ENCODE results near the gene LENEP.

The LENEP gene

DNA sequence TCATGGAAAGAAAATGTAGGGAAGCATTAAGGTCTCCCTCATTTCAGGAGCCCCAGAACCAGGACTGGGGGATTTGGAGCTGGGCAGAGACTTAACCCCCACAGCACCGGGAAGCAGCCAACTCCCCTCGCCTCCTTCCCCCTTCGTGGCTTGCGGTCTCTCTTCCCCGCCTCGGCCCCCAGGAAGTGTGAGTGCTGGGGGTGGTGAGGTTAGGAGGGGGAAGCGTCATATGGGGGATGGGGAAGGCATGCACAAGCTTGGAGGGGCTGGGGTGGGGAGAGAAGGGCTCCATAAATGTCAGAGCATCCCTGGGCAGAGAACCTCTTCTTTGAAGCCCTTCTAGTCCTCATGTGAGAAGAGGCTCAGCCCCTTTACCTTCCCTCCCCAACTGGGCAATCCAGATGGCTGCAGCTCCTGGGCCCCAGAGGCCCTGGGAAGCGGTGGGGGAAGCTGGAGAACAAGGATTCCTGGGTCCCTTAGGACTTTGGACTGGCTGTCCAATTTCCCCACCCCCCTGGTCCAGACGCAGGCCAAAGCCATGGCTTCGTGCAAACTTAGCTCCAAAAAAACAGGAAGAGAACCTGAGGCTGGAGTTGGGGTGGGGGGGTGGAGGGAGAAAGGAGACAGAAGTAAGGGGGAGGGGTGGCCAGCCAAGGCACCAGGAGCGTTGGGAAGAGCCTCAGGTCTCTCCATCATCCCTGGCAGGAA is 17.0 kb downstream of the LENEP start:
- DNase-seq (ENCODE audit: low spot score) (no peak), FAIRE-seq (no peak)

DNA sequence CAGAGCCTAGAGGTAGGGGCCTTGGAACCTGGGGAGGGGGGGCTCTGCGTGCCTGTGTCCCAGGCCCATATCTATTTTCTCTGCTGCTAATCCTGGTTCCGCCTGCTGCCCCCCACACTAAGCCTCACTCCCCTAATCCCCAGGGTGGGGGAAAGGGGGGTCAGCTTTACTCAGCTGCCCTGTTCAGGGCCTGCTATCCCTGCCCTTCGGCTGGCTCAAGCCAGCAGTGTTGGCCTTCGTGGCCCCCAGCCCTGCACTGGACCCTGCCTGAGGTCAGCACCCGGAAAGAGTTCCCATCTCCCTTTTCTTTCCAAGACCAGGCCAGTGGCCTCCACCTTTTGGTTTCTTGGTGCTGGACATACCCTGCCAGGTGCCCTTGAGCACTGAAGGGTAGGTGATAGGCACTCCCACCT is 17.6 kb downstream of the LENEP start:
- no peak for DNase-seq (ENCODE audit: low spot score)
- no peak for FAIRE-seq

DNA sequence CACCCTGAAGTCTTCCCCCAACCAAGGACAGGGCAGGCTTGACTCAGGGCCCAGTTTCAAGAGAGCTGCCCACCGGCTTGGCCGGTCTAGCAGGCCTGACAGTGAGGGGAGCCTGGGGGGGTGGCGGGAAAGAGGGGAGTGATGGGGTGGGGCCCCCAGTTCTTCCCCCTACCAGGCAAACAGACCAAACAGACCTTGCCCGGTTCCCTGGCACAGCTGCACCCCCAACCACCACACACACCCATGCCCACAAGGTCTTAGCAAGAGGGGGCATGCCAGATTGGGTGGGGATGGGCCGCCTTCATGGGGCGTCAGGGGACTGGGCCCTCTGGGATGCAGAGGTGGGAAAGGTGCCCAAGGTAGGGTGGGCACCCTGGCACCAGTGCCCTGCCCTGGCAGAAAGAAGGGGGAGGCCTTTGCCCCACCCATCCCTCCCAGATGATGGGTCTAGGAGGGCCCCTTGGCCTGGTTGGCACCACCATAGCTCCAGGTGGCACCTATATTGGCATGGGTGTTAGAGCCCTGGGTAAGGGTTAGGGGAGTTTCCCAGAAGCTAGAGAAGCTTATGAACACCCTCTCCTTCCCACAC is 18.1 kb downstream of the LENEP start:
- DNase-seq (ENCODE audit: low spot score) (no peak), FAIRE-seq (no peak)

DNA sequence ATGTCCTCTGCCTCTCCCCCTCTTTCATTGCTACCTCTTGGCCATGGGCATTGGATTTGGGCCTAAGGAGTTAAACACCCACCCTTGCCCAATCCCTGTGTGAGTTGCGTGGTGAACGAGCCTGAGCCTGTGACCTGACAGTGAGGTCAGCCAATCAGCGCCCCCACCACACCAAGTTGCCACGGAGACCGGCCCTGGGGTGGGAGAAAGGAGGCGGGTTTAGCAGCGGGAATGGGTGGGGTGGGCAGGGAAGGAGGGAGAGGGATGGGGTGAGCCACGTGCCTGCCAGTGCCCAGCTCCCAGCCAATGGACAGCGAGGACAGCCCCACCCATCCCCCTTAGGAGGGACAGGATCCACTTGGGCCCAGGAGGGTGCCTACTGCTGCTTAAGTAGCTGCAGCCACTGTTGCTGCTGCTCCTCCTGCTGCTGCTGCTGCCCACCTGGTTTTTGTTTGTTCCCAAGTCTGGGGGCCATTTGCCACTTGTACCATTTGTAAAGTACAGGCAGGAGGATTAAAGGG is 18.7 kb downstream of the LENEP start:
- FAIRE-seq (no peak), DNase-seq (ENCODE audit: low spot score) (no peak)

DNA sequence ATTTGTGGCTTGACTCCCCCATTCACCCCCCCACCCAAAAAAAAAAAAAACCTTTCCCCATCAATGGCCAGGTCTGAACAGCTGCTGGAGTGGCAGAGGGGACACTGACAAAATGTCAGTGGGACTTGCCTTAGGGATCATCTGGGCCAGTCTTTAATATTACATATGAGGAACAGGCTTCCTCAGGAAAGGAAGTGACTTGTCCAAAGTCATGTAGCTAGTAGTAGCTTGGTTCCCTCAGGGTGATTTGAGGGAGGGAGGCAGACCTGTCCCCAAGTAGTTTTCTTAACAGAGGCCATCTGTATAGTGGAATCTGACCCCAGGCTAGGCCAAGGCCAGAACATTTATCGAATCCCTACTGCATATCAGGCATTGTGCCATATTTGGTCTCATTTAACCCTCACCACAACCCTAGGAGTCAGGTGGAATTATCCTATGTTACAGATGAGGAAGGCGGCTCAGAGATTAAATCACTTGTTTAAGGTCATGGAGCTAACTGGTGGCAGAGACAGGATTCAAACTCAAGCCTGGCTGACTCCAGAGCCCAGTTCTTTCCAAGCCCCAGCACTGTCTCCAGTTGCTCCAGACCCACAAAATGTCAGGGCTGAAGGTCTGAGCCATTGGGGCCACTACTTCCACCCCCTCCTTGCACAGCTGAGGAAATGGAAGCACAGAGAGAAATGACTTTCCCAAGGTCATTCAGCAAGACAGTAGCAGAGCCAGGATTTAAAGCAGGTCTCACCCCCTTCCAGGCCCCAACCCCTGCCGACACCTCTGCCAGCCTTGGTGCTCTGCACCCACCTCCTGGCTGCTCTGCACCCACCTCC is 19.6 kb downstream of the LENEP start:
- FAIRE-seq, result no peak
- DNase-seq (ENCODE audit: low spot score), result no peak

DNA sequence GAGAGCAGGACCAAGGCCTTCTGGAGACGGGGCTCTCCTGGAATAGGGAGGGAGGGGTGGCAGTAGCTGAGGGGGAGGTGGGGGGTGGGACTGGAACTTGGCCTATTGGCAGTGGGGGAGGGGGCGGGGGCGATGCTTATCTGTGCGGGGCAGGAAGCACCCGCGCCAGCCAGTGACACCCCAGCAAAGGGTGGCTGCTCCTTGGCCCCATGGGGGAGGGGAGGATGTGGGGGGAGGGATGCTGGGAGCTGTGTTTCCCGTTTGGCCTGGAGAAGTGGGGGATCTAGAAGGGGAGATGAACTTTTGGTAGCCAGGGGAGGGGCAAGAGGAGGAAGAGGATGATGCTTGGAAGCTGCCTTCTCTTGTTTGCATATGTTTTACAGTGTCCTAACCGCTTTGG is 20.2 kb downstream of the LENEP start:
- no peak for FAIRE-seq
- DNase-seq (ENCODE audit: low spot score), result no peak

DNA sequence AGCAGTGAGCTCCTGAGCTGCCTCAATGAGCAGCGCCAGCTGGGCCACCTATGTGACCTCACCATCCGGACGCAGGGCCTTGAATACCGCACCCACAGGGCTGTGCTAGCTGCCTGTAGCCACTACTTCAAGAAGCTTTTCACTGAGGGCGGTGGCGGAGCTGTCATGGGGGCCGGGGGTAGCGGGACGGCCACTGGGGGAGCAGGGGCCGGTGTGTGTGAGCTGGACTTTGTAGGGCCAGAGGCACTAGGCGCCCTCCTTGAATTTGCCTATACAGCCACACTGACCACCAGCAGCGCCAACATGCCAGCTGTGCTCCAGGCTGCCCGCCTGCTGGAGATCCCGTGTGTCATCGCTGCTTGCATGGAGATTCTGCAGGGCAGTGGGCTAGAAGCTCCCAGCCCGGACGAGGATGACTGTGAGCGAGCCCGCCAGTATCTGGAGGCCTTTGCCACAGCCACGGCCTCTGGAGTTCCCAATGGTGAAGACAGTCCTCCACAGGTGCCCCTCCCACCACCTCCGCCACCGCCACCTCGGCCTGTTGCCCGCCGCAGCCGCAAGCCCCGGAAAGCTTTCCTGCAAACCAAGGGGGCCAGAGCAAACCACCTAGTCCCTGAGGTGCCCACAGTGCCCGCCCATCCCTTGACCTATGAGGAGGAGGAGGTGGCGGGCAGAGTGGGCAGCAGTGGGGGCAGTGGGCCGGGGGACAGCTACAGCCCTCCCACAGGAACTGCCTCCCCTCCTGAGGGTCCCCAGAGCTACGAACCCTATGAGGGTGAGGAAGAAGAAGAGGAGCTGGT is 21.5 kb downstream of the LENEP start:
- DNase-seq (ENCODE audit: low spot score) (no peak), FAIRE-seq (no peak)

DNA sequence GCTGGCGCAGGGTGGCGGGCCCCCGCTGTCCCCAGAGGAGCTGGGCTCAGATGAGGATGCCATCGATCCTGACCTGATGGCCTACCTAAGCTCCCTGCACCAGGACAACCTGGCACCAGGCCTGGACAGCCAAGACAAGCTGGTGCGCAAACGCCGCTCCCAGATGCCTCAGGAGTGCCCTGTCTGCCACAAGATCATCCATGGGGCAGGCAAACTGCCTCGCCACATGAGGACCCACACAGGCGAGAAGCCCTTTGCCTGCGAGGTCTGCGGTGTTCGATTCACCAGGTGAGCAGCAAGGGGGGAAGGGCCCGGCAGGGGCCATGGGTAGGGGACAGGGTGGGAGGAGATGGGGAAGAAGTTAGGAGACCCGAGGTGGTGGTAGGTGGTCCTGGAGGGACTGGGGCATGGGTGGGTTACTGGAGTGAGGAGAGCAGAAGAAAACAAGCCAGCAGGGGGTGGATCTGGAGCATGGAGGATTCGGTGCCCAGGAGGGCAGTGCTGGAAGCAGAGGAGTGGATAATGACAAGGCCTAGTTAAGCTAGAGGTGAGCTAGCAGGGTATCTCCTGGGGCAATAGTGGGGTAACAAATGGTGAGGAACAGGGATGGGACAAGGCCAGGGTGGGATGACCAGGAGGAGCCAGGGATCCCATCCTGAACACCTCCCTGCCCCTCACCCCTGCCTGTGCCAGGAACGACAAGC is 22.3 kb downstream of the LENEP start:
- no peak for FAIRE-seq
- DNase-seq (ENCODE audit: low spot score), result no peak

DNA sequence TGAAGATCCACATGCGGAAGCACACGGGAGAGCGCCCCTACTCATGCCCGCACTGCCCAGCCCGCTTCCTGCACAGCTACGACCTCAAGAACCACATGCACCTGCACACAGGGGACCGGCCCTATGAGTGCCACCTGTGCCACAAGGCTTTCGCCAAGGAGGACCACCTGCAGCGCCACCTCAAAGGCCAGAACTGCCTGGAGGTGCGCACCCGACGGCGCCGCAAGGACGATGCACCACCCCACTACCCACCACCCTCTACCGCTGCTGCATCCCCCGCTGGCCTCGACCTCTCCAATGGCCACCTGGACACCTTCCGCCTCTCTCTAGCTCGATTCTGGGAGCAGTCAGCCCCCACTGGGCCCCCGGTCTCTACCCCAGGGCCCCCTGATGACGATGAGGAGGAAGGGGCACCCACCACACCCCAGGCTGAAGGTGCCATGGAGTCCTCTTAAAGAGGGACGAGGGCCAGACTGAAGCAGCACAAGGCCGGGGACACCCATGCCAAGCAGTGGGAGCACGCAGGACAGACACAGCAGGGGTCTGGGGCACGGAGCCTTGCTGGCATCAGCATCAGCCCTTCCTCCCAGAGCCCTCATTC is 22.9 kb downstream of the LENEP start:
- no peak for FAIRE-seq
- DNase-seq (ENCODE audit: low spot score), result no peak

DNA sequence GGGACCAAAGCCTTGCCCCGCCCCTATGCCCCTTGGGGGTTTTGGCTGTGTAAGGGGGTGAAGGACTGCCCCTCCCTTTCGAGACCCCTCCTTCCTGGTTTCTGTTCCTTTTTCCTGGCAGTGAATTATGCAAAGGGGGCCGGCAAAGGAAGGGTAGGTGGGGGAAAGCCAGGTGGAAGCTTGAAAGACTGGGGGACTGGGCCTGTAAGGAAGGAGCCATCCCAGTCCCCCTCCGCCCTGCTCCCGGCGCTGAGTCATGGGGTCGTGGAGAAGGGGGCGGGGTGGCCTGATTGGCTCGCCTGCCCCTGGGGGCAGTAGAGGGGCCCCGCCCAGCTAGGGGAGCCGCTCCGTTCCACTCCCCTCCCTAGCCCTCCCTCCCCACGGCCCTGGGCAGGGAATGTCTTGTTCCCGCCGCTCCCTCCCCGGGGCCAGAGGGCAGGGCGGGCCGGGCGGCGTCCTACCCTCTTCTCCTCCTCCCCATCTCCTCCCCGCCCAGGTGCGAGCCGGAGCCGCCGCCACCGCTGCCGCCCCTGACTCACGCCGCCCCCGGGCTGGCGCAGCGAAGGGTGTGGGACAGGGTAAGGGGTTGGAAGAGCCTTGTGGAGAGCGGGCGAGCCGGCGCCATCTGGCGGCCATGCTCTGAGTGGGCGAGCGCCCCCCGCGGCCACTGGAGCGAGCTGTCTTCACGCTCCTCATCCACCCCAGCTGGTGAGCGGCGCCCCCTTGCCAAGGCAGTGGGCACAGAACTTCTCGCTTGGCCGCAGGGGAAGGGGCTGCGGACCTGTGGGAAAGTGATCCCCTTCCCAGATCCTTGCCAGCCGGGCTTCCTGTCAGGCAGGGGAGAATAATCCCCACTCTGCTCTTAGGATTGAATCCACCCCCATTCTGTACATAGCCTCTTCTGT is 23.9 kb downstream of the LENEP start:
- peak; percentile 92 for DNase-seq (ENCODE audit: low spot score)
- peak; percentile 92 for FAIRE-seq

DNA sequence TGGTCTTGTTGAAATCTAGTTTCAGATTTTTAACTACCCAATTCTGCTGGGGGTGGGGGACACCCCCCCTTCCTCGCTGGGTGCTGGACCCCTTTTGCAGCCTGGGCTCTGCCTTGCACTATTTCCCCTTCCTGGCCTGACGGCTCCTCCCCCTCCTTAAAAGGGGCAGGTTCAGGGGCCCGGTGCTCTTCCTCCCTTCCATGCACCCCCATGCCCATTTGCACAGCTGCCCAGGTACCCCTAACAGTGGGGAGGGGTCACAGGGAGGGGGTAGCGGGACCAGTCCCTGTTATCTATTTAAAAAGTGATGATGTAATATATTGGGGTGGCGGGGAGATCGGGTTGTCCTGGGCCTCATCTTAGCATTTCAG is 24.5 kb downstream of the LENEP start:
- DNase-seq (ENCODE audit: low spot score), result no peak
- no peak for FAIRE-seq

DNA sequence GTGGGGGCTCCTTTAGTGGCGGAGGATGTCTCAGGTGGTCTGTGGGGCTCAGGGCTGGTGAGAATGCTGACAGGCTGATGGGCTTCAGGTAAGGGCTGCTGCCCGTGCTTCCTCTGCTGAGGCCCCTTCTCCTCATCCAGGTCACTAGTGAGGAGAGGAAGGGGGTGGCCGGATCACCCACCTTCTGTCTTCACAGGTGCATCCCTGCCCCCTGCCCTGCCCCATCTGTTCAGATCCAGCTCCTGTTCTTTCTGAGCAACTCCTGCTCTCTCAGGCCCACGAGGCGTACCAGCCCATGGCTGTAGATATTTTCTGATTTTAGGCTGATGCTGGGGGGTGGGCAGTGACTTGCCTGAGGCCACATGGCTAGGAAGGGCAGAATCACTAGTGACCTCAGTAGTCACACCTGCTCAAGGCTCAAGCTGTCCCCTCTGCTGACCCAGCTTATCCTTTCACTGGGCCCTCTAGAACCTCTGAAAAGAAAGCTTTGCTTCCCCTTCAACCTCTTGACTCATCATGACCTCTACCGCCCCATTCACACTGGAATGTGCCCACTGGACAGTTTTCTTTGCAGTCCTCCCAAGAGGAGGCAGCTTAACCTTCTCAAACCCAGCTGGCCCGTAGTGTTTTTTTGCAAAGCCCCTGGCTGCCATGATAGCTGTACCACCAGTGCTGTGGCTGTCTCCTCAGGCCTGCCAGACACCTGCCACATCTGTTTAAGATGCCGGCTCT is 25.4 kb downstream of the LENEP start:
- no peak for FAIRE-seq
- DNase-seq (ENCODE audit: low spot score), result no peak

DNA sequence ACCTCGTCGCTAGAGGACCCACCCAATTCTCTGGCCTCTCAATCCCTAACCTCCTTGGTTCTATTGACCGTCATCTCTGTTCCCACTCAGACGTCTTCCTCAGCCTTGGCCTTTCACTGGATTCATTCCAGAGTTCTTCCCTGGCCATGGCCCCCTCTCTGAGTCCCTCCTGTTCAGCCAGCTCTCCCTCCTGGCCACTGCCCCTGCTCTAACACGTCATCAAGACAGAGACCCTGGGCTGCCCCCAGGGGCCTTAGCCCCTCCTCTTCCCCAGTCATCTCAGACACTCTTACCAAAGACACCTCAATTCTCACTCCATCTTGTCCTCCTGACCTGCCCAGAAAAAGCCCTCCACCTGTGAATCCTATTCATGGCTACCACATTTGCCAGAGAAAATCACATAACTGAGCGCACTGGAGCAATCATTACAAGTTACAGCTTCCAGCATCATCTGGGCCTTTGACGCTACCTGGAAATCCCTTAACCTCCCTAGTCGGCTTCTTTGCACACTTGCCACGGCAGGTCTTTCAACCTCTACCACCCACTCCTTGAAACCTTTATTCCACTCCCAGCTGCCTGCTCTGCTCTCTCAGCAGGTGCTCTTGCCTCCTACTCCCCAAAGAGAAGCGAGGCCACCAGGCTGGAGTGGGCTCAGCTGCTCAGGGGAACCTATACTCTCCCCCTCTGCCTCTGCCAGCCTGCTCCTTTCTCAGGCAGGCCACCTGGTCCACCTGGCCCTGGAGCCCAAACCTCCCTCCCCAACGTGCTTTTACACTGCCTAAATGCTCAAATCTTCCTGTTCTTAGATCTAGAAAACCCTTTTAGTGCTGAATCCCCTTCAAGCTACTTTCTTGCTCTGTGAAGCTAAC is 26.2 kb downstream of the LENEP start:
- no peak for FAIRE-seq

DNA sequence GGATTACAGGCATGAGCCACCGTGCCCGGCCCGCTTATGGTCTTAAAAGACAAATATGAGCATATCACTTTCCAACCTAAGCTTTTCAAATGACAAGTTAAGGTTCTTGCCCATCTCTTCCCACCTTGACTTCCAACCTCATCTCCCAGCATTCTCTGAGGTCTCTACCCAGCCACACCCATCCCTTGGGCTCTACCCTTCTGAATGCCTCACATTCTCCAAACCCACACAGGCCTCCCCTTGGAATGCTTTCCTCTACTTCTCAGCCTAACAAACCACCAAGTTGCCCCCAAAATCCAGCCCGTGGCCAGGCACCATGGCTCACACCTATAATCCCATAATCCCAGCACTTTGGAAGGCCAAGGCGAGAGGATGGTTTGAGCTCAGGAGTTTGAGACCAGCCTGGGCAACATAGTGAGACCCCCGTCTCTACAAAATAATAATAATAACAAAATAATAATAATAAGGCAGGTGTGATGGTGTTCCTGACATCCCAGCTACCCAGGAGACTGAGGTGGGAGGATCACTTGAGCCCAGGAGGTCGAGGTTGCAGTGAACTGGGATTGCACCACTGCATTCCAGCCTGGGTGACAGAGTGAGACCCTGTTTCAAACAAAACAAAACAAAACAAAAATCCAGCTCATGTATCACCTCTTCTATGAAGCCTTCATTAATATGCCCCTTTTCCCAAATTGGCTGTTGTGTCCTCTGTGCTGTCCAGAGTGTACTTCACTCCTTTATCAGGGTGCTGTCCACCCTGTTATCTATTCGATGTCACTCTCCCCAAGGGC is 28.9 kb downstream of the LENEP start:
- DNase-seq (ENCODE audit: low spot score), result no peak
- FAIRE-seq, result no peak

More for the DNA sequence above, 26.2 kb downstream of the LENEP start:
- no peak for DNase-seq (ENCODE audit: low spot score)

DNA sequence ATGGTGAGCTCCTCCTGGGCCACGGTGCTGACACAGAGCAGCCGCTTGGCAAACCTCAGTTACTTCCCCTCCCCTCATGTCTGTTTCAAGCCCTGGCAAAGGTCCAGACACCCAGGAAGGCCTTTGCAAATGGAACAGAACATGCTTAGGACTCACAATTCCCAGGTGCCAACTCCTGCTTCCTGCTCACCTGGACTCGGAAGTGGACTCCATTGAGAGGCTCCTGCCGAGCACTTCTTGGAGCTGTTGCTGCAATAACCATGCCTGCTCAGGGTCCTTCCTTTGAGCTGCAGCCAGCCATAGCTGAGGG is 29.5 kb downstream of the LENEP start:
- FAIRE-seq (no peak), DNase-seq (ENCODE audit: low spot score) (no peak)

DNA sequence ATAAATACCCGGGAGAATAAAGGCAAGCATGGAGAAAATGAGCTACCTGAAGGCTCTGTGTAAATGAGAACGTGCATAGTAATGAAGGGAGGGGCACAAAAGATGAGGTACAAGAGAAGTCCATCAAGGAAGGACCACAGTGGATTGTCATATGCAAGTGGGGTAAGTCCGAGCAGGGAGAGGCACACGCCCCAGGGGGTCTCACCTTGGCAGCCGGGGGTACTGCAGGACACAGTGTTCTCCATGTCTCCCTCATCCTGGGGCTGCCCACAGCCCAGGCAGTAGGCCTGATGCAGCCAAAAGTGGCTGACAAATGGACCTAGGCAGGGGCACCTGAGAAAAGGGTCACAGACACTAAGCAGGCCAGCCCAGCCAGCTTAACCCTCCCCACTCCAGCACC is 30.2 kb downstream of the LENEP start:
- FAIRE-seq, result no peak
- DNase-seq (ENCODE audit: low spot score), result no peak

DNA sequence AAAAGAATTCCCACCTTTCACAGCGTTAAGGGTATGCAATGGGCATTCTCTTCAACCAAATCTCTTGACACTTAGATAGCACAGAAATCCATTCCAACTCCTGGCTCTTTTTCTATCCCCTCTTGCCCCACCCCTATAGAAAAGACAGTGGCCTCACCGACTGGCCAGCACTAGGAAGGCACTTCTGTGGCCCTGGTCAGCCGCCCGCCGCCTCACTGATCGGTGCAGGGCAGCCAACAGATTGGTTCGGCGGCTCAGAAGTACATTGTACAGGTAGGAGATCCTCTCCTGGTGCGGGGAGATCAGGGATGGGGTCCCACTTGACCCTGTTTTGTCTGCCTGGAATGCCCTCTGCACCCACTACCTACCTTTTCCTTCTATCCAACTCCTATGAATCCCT is 30.9 kb downstream of the LENEP start:
- FAIRE-seq (no peak), DNase-seq (ENCODE audit: low spot score) (no peak)

Measured in urothelium cell line (cell line).